ENCODE measurements around the gene TSPAN8. TPM values are rescaled to one million over a fixed set of nuclear protein-coding genes. Genes with fewer than 3 reads are reported as not detected.

Gene TSPAN8
- total RNA-seq, 2 donors from 2014 or later: 36.3 to 240 TPM

DNA sequence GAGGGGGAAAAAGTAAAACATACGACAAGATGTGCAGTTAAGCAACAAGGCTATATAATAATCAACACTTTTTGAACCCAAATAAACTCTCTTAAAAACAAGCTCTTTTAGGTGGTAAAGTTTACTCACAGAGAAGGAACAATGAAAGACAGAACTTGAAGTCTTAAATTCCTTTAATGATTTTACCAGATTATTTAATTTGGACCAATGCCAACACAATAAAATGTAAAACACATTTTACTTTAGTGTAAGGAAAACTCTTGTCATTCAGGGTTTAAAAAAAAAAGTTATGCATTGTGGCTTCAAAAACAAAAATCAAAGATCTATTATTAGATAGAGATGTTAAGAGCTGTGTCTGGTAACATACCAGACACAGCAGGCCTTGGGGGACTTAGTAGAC is 13.1 kb downstream of the TSPAN8 start:
- Histone ChIP-seq H3K4me3 (no peak overlapping the region), H3K9me3 (no peaks in the 10 kb centered on the region), H3K27ac (peak overlapping the region in 1 of 2 donors; percentile 25), H3K27me3 (replicated peaks; ENCODE audit: insufficient read depth) (no peaks in the 10 kb centered on the region), H3K4me1 (replicated peaks) (no peaks in the 10 kb centered on the region), H3K36me3 (no peaks in the 10 kb centered on the region)
- WGBS: 19% methylated on average over 1 of the region's 1 CpG
- no peak for TF ChIP-seq POLR2A (IDR thresholded peaks at IDR 0.05)
- TF ChIP-seq, protein P1, sequence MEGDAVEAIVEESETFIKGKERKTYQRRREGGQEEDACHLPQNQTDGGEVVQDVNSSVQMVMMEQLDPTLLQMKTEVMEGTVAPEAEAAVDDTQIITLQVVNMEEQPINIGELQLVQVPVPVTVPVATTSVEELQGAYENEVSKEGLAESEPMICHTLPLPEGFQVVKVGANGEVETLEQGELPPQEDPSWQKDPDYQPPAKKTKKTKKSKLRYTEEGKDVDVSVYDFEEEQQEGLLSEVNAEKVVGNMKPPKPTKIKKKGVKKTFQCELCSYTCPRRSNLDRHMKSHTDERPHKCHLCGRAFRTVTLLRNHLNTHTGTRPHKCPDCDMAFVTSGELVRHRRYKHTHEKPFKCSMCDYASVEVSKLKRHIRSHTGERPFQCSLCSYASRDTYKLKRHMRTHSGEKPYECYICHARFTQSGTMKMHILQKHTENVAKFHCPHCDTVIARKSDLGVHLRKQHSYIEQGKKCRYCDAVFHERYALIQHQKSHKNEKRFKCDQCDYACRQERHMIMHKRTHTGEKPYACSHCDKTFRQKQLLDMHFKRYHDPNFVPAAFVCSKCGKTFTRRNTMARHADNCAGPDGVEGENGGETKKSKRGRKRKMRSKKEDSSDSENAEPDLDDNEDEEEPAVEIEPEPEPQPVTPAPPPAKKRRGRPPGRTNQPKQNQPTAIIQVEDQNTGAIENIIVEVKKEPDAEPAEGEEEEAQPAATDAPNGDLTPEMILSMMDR (IDR thresholded peaks at IDR 0.05): no peak
- DNase-seq (ENCODE audit: low spot score): no peak
- intact Hi-C loops (cut with DNase I): no loop called here

DNA sequence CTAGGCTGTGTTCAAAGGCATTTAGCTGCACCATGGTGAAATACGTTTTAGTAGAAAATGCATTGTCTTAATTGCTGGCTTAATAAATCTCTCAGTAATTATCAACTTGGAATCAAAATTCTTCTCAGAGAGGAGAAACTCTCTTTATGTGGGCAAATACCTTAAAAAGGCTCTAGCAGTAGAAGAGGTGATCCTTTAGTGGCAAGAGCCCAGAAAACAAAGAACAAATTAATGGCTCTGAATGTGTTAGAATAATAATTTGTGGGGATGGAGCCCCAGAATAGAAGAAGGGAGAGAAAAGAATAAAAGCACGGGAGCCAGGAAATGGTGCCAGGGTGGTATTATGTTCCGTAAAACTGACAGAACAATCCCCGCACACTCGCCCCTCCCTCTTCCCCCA is 14.8 kb downstream of the TSPAN8 start:
- no peaks in the 10 kb centered on the region for H3K36me3 ChIP-seq
- no peak overlapping the region for H3K27ac ChIP-seq
- no peaks in the 10 kb centered on the region for H3K4me1 ChIP-seq (replicated peaks)
- no peak for TF ChIP-seq POLR2A (IDR thresholded peaks at IDR 0.05)
- TF ChIP-seq POLR2AphosphoS5 (IDR thresholded peaks at IDR 0.05): no peak
- TF ChIP-seq, protein P1 (IDR thresholded peaks at IDR 0.05): no peak
- H3K9me3 ChIP-seq: no peaks in the 10 kb centered on the region
- intact Hi-C loops (cut with DNase I): no loop called here
- no peaks in the 10 kb centered on the region for H3K27me3 ChIP-seq (replicated peaks; ENCODE audit: insufficient read depth)
- no peak overlapping the region for H3K4me3 ChIP-seq
- no peak for DNase-seq (ENCODE audit: low spot score)
- 62% methylated on average over 5 of the region's 5 CpGs for WGBS

DNA sequence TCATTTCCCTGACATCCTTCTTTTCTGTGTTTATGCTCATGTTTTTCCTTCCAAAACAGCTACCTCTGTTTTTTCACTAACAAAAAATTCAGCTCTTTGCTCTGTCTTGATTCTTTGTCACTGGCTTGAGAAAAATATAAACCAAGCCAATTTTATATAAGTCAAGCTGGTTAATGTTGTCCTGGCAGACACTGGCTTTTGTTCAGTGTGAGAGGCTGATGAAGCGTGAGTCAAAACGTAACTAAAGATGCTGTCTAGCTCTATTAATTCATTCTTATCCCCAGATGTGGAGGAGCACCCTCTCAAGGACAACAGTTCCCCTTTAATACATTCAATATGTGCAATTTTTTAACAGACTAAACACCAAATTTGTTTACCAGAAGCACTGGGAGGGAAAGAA is 15.8 kb downstream of the TSPAN8 start:
- no peak for DNase-seq (ENCODE audit: low spot score)
- Histone ChIP-seq H3K4me3 (no peak overlapping the region), H3K27me3 (replicated peaks; ENCODE audit: insufficient read depth) (no peaks in the 10 kb centered on the region), H3K36me3 (no peaks in the 10 kb centered on the region), H3K27ac (peak overlapping the region; percentile 26 to 31), H3K4me1 (replicated peaks) (no peaks in the 10 kb centered on the region), H3K9me3 (no peaks in the 10 kb centered on the region)
- intact Hi-C loops (cut with DNase I): no loop called here
- WGBS: 56% methylated on average over 2 of the region's 2 CpGs
- TF ChIP-seq POLR2A (IDR thresholded peaks at IDR 0.05): no peak
- TF ChIP-seq, protein P1 (IDR thresholded peaks at IDR 0.05): no peak

DNA sequence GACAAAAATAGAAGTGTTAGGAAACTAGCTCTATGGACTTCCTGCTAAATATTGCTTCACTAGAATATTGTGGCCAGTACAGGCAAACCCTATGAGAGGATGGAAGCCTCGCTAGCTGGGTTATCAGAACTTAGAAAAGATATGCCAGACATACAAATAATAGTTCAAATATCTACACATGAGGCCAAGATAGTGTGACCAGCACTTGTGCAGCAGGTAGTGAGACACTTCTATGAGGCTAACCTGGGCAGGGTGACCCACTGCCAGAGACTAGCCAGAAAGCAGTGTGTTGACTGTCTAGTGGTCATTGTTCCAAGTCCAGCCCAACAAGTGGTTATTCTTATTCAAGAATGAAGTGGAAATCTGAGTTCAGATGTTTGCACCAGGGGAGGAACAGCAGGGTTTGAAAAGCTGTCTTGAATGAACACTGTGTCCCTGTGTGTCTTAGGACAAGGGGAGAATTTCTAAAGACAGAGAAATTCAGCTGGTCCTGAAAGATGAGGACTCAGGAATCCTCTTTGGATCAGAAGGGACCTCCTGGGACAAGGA is 16.3 kb downstream of the TSPAN8 start:
- no peak overlapping the region for H3K4me3 ChIP-seq
- intact Hi-C loops (cut with DNase I): no loop called here
- TF ChIP-seq, protein P1 (IDR thresholded peaks at IDR 0.05): no peak
- TF ChIP-seq POLR2A (IDR thresholded peaks at IDR 0.05) (no peak), POLR2AphosphoS5 (IDR thresholded peaks at IDR 0.05) (no peak)
- no peaks in the 10 kb centered on the region for H3K27me3 ChIP-seq (replicated peaks; ENCODE audit: insufficient read depth)
- no peaks in the 10 kb centered on the region for H3K4me1 ChIP-seq (replicated peaks)
- H3K9me3 ChIP-seq: no peaks in the 10 kb centered on the region
- DNase-seq (ENCODE audit: low spot score): no peak
- WGBS: 85% methylated on average over 1 of the region's 1 CpG
- H3K27ac ChIP-seq: peak overlapping the region; percentile 26 to 31
- H3K36me3 ChIP-seq: no peaks in the 10 kb centered on the region

DNA sequence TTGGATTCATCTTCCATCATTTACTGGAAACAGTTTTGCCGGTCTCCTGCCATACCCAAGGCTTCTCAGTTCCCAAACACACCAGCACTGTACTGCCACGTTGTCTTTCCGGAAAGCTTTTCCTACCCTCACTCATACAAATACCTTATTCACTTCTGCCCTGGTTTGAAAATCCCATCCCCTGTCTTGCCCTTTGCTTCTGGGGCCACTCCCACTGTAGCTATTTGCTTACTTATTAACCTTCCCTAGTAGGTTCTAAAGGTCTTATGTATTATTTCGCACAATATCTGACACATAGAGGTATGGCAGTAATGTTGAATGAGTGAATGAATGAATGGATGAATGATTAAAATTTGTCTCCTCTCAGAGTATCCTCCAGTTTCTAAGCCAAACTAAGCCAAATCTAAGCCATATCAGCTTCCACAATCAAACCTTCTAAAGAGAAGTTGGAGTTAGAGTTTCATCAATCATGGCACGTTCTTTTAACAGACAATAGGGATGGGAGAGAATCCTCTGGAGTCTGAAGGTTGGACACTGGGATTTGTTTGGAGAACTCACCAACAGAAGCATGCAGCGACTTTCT is 18.6 kb downstream of the TSPAN8 start:
- no peak for DNase-seq (ENCODE audit: low spot score)
- H3K27me3 ChIP-seq (replicated peaks; ENCODE audit: insufficient read depth): no peaks in the 10 kb centered on the region
- H3K9me3 ChIP-seq: no peaks in the 10 kb centered on the region
- intact Hi-C loops (cut with DNase I): no loop called here
- H3K27ac ChIP-seq: no peak overlapping the region
- TF ChIP-seq POLR2A (IDR thresholded peaks at IDR 0.05): no peak
- TF ChIP-seq, protein P1 (IDR thresholded peaks at IDR 0.05): no peak
- no peak for TF ChIP-seq POLR2AphosphoS5 (IDR thresholded peaks at IDR 0.05)
- H3K36me3 ChIP-seq: no peaks in the 10 kb centered on the region
- H3K4me1 ChIP-seq (replicated peaks): no peaks in the 10 kb centered on the region
- H3K4me3 ChIP-seq: no peak overlapping the region
- WGBS: 86% methylated on average over 6 of the region's 6 CpGs

Measured in prostate gland (tissue), 2 donors.